K562 (cell line): ENCODE measurements around the gene CAPZA1. TPM values are rescaled to one million over a fixed set of nuclear protein-coding genes. Genes with fewer than 3 reads are reported as not detected.
A peak's percentile ranks its signal among the peaks of the same experiment; 100 is the strongest.

Experiments
- BACH1 ChIP-seq: fragments of 200-800 bp; sonication (Bioruptor generic); IDR thresholded peaks from 2 replicates; pipeline ENCODE4 v1.6.1; 2016; ENCODE audit warnings: missing genetic modification characterization, missing compliant biosample characterization
- BDP1 ChIP-seq: IDR thresholded peaks from 3 replicates; pipeline ENCODE4 v1.6.1; 2011; ENCODE audit not compliant: insufficient read length, insufficient read depth
- ETS2 ChIP-seq: IDR thresholded peaks from 2 replicates; pipeline ENCODE4 v1.6.1; 2016; ENCODE audit warnings: borderline replicate concordance, missing genetic modification characterization, mild to moderate bottlenecking, moderate library complexity, missing compliant biosample characterization; ENCODE audit not compliant: poor library complexity, severe bottlenecking
- HEY1 ChIP-seq: fragments of 250-450 bp; sonication (Bioruptor Pico); IDR thresholded peaks from 2 replicates; pipeline ENCODE4 v1.5.0; 2020; ENCODE audit warnings: mild to moderate bottlenecking, moderate library complexity, borderline replicate concordance
- MECOM ChIP-seq: fragments of 250-450 bp; sonication (Bioruptor Pico); IDR thresholded peaks from 2 replicates; pipeline ENCODE4 v1.8.0; 2022; ENCODE audit warnings: inconsistent platforms
- MYBL2 ChIP-seq, 2 experiments: fragments of 450-650 bp in 1 of 2; sonication (generic) in 1 of 2; formaldehyde crosslinking in 1 of 2; IDR thresholded peaks; 2 replicates each; pipeline versions ENCODE4 v1.6.1 to v1.8.1; 2017 to 2022; ENCODE audit warnings: borderline replicate concordance in 1 of 2, inconsistent platforms in 1 of 2, low read depth in 1 of 2, mild to moderate bottlenecking in 1 of 2, missing genetic modification reagents in 1 of 2, moderate library complexity in 1 of 2
- NFE2L1 ChIP-seq: fragments of 450-650 bp; IDR thresholded peaks from 2 replicates; pipeline ENCODE4 v1.6.1; 2016; ENCODE audit warnings: missing genetic modification characterization, low read depth, mild to moderate bottlenecking, missing compliant biosample characterization, moderate library complexity, borderline replicate concordance
- NONO ChIP-seq, 2 experiments: fragments of 200-400 bp in 1 of 2; fragments of 450-650 bp in 1 of 2; formaldehyde crosslinking in 1 of 2; IDR thresholded peaks; 2 replicates each; pipeline ENCODE4 v1.6.1; 2017; ENCODE audit warnings: low read depth in 2 of 2, mild to moderate bottlenecking in 2 of 2, moderate library complexity in 2 of 2, low read length in 1 of 2
- PHF21A ChIP-seq: fragments of 450-650 bp; IDR thresholded peaks from 2 replicates; pipeline ENCODE4 v1.6.1; 2017; ENCODE audit warnings: low read depth, borderline replicate concordance
- POLR2B ChIP-seq: fragments of 450-650 bp; IDR thresholded peaks from 2 replicates; pipeline ENCODE4 v1.6.1; 2018; ENCODE audit warnings: low read depth; ENCODE audit not compliant: partially characterized antibody
- RBM14 ChIP-seq: fragments of 200-400 bp; formaldehyde crosslinking; IDR thresholded peaks from 2 replicates; pipeline ENCODE4 v1.6.1; 2018; ENCODE audit warnings: low read depth, mild to moderate bottlenecking, low read length, moderate library complexity, borderline replicate concordance; ENCODE audit not compliant: insufficient read depth
- SIN3A ChIP-seq, 2 experiments: fragments of 150-350 bp in 1 of 2; IDR thresholded peaks; 2 replicates each; pipeline ENCODE4 v1.6.1; 2011 to 2016; ENCODE audit warnings: borderline replicate concordance in 2 of 2, low read depth in 2 of 2, low read length in 2 of 2, mild to moderate bottlenecking in 2 of 2, moderate library complexity in 2 of 2; ENCODE audit not compliant: control insufficient read depth in 1 of 2
- YBX1 ChIP-seq: fragments of 450-650 bp; IDR thresholded peaks from 2 replicates; pipeline ENCODE4 v1.7.1; 2016; ENCODE audit warnings: mild to moderate bottlenecking
- ZNF232 ChIP-seq: sonication (generic); formaldehyde crosslinking; IDR thresholded peaks from 2 replicates; pipeline ENCODE4 v1.8.0; 2022; ENCODE audit warnings: mild to moderate bottlenecking, missing genetic modification reagents
- ZNF444 ChIP-seq: fragments of 250-450 bp; sonication (Bioruptor Pico); IDR thresholded peaks from 2 replicates; pipeline ENCODE4 v1.4.0; 2020; ENCODE audit warnings: mild to moderate bottlenecking, moderate library complexity
- ZNF766 ChIP-seq: fragments of 200-800 bp; sonication (Bioruptor generic); conservative IDR thresholded peaks from 2 replicates; pipeline ENCODE4 v1.6.1; 2016; ENCODE audit warnings: missing genetic modification characterization, missing compliant biosample characterization
- polyA plus RNA-seq, 8 experiments: library from polyadenylated mRNA; depleted of rRNA in 4 of 8; stranded (reverse) in 5 of 8; unstranded in 3 of 8; fragments of >200 nt; fragmentation: Nextera tagmentation in 2 of 8; fragmentation: Illumina TruSeq in 1 of 8; extraction: Ambion mirVana in 2 of 8; extraction: Trizol in 1 of 8; gene quantifications; 2 replicates each; pipeline versions ENCODE4 v1.2.1 to v1.2.3, GENCODE V29; 2011 to 2014; ENCODE audit warnings: inconsistent platforms in 1 of 8, missing spikeins in 1 of 8
- total RNA-seq, 7 experiments: library from RNA; depleted of rRNA in 6 of 7; stranded (reverse); fragments of >200 nt in 6 of 7; fragmentation: Illumina TruSeq in 2 of 7; extraction: Trizol in 2 of 7; gene quantifications; 2 replicates each; pipeline versions ENCODE4 v1.2.1 to v1.2.3, GENCODE V29; 2011 to 2021; ENCODE audit warnings: low replicate concordance in 1 of 7
- TF ChIP-seq, protein P1 (sequence below), 2 experiments: fragments of 250-450 bp in 1 of 2; fragments of 450-650 bp in 1 of 2; sonication (Bioruptor Pico) in 1 of 2; IDR thresholded peaks; 2 replicates each; pipeline versions ENCODE4 v1.6.1 to v1.8.0; 2016 to 2021; ENCODE audit warnings: mild to moderate bottlenecking in 2 of 2, moderate library complexity in 2 of 2, missing compliant biosample characterization in 1 of 2, missing genetic modification characterization in 1 of 2
- TF ChIP-seq, protein P2 (sequence below): sonication (generic); formaldehyde crosslinking; IDR thresholded peaks from 2 replicates; pipeline ENCODE4 v1.8.0; 2022; ENCODE audit warnings: mild to moderate bottlenecking, missing genetic modification reagents
- TF ChIP-seq, protein P3 (sequence below): sonication (generic); formaldehyde crosslinking; IDR thresholded peaks from 2 replicates; pipeline ENCODE4 v1.8.0; 2022; ENCODE audit warnings: missing genetic modification reagents, mild to moderate bottlenecking, borderline replicate concordance
- TF ChIP-seq, protein P4 (sequence below): sonication (generic); formaldehyde crosslinking; IDR thresholded peaks from 2 replicates; pipeline ENCODE4 v1.8.1; 2022; ENCODE audit warnings: missing genetic modification reagents

CAPZA1 gene
- total and polyA plus RNA-seq, 9 of the 15 experiments (the other 6 are each of a cell fraction or from before 2014, with no cell fraction given), result 237 to 1,020 (median 306) TPM

DNA sequence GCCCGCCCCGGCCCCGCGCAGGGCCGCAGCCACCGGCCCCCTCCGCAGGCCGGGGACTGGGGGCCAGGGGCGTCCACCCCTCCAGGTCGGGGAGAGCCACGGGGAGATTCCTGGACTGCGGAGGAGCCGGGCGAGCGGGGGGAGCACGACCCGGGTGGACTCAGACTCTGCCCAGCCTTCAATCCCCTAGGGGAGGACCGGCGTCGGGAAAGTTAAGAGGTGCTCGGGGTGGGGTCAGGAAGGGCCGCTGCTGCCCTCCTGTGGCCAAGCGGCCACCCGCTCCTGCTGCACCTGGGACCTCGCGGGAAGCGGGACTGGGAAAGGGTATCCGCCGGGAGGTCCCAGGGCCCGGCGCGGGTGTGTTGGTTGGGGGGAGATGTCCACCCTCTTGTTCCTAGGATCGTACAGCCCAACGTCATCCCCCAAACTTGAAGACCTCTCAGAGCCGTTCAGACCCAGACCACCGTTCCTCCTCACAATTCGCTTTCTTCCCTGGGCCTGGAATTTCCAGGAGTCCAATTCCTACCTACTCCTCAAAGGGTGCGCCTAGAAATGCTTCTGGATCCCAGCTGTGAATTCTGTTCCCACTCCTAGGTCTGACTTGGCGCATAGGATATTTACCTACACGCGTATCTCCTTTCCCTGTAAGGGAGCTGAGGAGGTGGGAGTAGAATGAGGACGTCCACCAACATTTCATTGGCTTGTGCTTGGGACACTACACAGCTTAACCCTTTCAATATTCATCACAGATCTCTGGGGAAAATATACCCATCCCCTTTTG, 87.8 kb downstream of the CAPZA1 start (continued):
- TF ChIP-seq, protein P1, sequence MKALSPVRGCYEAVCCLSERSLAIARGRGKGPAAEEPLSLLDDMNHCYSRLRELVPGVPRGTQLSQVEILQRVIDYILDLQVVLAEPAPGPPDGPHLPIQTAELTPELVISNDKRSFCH (CRISPR knock-in tag; IDR thresholded peaks at IDR 0.05), result no peak
- TF ChIP-seq, protein P1 (tag; IDR thresholded peaks at IDR 0.05), result no peak; the same call in 1 of the 2 replicates
- TF ChIP-seq ZNF444, result no peak; the same call in 1 of the 2 replicates
- TF ChIP-seq, protein P2, sequence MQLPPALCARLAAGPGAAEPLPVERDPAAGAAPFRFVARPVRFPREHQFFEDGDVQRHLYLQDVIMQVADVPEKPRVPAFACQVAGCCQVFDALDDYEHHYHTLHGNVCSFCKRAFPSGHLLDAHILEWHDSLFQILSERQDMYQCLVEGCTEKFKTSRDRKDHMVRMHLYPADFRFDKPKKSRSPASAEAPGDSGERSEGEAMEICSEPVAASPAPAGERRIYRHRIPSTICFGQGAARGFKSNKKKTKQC, result no peak
- TF ChIP-seq ZNF232 (CRISPR knock-in tag), result no peak
- TF ChIP-seq ETS2 (tag), result no peak
- TF ChIP-seq POLR2B, result no peak
- TF ChIP-seq HEY1 (CRISPR knock-in tag), result no peak
- TF ChIP-seq RBM14, result no peak
- TF ChIP-seq, protein P3, sequence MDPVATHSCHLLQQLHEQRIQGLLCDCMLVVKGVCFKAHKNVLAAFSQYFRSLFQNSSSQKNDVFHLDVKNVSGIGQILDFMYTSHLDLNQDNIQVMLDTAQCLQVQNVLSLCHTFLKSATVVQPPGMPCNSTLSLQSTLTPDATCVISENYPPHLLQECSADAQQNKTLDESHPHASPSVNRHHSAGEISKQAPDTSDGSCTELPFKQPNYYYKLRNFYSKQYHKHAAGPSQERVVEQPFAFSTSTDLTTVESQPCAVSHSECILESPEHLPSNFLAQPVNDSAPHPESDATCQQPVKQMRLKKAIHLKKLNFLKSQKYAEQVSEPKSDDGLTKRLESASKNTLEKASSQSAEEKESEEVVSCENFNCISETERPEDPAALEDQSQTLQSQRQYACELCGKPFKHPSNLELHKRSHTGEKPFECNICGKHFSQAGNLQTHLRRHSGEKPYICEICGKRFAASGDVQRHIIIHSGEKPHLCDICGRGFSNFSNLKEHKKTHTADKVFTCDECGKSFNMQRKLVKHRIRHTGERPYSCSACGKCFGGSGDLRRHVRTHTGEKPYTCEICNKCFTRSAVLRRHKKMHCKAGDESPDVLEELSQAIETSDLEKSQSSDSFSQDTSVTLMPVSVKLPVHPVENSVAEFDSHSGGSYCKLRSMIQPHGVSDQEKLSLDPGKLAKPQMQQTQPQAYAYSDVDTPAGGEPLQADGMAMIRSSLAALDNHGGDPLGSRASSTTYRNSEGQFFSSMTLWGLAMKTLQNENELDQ (CRISPR knock-in tag), result no peak
- no peak; the same call in 1 of the 2 replicates for TF ChIP-seq PHF21A
- TF ChIP-seq MECOM (CRISPR knock-in tag), result 0 out of 2 replicates have a peak, but pooled peaks have one; percentile 5
- TF ChIP-seq BACH1 (tag), result no peak
- TF ChIP-seq NFE2L1 (tag), result no peak
- TF ChIP-seq, protein P4, sequence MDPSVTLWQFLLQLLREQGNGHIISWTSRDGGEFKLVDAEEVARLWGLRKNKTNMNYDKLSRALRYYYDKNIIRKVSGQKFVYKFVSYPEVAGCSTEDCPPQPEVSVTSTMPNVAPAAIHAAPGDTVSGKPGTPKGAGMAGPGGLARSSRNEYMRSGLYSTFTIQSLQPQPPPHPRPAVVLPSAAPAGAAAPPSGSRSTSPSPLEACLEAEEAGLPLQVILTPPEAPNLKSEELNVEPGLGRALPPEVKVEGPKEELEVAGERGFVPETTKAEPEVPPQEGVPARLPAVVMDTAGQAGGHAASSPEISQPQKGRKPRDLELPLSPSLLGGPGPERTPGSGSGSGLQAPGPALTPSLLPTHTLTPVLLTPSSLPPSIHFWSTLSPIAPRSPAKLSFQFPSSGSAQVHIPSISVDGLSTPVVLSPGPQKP (CRISPR knock-in tag), result no peak
- TF ChIP-seq MYBL2 (IDR thresholded peaks at IDR 0.05; ENCODE audit: low read depth), result no peak
- TF ChIP-seq MYBL2 (CRISPR knock-in tag; IDR thresholded peaks at IDR 0.05; ENCODE audit: borderline replicate concordance), result no peak
- peak in 1 of 2 experiments; percentile 92; a peak in 2 of 4 replicates for TF ChIP-seq NONO (IDR thresholded peaks at IDR 0.05; ENCODE audit: low read depth in 2 of 2, low read length in 1 of 2)
- TF ChIP-seq BDP1, result no peak
- no peak for TF ChIP-seq YBX1
- TF ChIP-seq ZNF766, result no peak
- peak in 1 of 2 experiments; percentile 40; a peak in 1 of 4 replicates for TF ChIP-seq SIN3A (IDR thresholded peaks at IDR 0.05; ENCODE audit: borderline replicate concordance in 2 of 2, control insufficient read depth in 1 of 2, low read depth in 2 of 2, low read length in 2 of 2)
